Measurements from ENCODE around the gene SPTB.

Gene SPTB

GRCh38 chr14:64784006-64784405 is 95.7 kb downstream of the SPTB start:
- no peak for DNase-seq

DNA sequence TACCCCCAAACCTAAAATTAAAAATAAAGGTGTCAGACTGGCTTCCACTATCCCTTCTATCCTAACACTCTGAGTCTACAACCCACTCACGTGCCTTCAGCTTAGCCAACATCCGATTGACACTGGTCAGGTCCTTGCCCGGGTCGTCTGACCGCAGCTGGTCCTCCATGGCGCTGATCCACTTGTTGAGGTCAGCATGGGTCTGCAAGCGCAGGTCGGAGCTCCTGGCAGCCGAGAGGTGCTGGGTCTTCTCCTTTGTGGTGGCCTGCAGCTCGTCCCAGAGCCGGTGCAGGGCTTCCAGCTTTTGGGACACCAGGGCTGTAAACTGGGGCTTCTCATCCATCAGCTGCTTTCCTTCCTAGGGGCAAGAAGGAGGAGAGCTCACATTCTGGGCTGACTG is 97.5 kb downstream of the SPTB start:
- DNase-seq: no peak

GRCh38 chr14:64779472-64779871 is 100.2 kb downstream of the SPTB start:
- DNase-seq: no peak

GRCh38 chr14:64778104-64778754 is 101.5 kb downstream of the SPTB start:
- no peak for DNase-seq

- no peak for DNase-seq
Measured at GRCh38 chr14:64777461-64777860, 102.2 kb downstream of the SPTB start.

GRCh38 chr14:64775081-64775777 is 104.5 kb downstream of the SPTB start:
- no peak for DNase-seq

DNA sequence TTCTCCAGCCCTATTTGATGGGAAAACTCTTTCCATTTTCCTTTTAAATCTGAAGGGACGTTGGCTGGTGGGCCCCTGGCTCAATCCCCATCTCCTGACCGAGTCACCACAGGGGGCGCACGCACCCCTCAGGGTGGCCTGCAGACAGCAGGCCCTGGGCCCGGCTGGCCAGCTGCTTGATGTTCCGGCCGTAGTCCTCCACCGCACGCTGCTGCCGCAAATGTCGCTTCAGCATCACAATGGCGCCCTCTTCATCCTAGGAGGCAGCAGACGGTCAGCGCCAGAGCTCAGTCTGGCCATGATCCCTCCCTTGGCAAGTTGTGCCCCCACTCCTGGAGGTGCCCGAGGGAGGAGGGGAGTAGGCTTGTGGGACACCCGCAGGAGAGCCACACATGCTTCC is 105.4 kb downstream of the SPTB start:
- DNase-seq: no peak

DNA sequence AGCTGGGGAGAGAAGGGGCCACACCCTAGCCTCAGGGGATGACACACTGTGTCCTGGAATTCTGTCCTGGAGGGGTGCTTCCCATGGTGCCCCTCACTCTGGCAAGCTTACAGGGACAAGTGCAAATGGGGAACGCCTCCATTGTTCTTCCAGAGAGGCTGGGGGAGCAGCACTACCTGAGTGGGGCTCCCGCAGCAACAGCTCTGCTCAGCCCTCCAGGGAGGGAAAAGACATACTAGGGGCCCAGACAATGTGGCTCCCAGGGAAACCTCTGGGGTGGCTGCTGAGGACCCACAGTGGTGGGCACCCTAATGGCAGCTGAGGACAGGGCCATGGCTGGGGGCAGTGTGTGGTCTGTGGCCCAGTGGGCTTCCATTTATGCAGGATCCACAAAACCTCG is 106.1 kb downstream of the SPTB start:
- DNase-seq: no peak

DNA sequence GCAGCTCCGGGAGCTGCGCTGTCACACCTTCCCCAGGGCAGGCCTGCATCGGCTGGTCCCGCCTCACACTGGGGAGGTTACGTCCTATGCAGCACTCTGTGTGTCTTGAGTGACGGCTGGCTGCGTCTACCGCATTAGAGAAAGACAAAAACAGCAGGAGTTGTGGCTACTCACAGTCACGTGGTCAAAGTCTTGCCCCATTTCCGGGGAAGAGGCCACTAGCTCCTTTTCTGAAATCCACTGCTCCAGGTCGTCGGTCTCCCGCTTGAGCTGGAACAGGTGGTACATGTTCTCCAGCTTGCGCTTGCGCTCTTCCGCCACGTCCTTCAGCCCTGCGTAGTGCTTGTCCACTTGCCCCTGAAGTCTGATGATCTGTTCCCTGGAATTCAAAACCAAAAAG is 106.7 kb downstream of the SPTB start:
- no peak for DNase-seq

DNA sequence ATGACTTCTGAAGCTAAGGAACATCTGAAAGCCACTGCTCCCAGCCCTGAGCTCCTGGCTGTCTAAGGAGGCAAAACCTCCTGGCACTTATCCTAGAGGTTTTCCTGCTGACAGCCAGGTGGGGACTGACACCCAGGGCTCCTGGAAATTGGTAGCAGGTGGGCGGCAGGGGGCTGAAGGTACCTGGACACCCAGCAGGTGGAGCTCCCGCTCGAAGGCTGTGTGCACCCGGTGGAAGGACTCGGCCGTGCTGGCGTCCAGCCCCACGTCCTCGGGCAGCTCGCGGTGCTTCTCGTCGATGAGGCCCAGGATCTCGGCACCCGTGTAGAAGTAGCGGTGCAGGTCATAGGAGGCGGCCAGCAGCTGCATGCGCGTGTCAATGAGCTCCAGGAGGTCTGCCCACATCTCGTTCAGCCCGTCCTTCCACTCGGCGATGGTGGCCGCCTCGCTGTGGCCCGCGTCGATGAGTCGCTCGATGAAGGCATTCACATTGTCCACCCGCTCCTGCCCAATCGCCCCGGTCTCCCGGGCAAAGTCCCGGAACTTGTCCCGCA is 107.2 kb downstream of the SPTB start:
- no peak for DNase-seq

DNA sequence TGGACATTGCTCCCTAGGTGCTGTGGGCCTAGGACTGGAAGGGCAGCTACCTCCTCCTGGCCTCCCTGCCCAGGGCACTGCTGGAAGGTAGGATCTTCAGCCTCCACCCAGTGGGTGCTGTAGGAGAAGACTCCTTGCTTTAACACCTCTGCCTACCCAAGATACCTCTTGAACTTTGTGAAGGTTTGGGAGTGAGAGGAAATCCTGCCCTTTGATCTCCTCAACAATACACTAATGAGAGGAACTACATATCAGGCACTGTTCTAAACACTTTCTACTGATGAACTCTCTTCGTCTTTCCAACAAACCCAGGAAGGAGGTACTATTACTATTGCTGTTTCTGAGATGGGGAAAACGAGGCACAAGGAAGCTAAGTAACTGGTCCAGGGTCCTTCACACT is 108.5 kb downstream of the SPTB start:
- no peak for DNase-seq

DNA sequence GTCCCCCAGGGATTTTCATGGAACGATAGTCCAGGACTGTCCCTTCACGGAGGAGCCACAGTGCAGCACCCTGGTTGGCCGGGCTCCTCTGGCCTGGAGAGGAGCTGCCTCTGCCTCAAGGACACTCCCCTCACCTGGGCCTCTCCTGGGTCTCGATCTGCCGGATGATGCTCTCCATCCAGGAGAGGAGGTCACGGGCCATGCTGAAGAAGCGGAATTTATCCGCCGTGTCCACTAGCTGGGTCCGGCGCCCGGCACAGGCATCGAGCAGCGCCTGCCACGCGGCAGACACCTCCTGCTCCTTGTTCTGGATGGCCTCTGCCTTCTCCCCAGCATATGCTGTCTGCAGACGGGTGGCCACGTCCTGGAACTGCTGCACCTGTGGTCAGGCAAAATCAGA is 109.0 kb downstream of the SPTB start:
- no peak for DNase-seq

- no peak for DNase-seq
Measured at GRCh38 chr14:64769096-64770020, 110.3 kb downstream of the SPTB start.

GRCh38 chr14:64768401-64769095 is 111.2 kb downstream of the SPTB start:
- DNase-seq: no peak

GRCh38 chr14:64767215-64767964 is 112.3 kb downstream of the SPTB start:
- DNase-seq: no peak

GRCh38 chr14:64766430-64767151 is 113.1 kb downstream of the SPTB start:
- no peak for DNase-seq

DNA sequence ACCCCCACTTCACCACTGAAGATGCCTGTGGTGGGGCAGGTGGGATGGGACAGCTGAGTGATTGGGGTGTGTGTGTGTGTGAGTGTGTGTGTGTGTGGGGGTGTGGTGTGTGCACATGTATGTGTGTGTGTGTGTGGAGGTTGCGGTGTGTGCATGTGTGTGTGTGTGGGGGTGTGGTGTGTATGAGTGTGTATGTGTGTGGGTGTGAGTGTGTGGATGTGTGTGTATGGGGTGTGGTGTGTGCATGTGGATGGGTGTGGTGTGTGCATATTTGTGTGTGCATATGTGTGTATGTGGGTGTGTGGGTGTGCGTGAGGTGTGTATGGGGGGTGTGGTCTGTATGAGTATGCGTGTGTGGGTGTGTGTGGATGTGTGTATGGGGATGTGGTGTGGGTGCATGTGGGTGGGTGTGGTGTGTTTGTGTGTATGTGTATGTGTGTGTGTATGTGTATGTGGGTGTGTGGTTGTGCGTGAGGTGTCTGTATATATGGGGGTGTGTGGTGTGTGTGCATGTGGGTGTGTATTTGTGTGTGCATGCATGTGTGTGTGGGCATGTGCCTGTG is 113.9 kb downstream of the SPTB start:
- no peak for DNase-seq

- DNase-seq: peak; percentile 27
Measured at GRCh38 chr14:64764641-64765520, 114.8 kb downstream of the SPTB start.

- DNase-seq: peak; percentile 28
Measured at GRCh38 chr14:64763801-64764621, 115.7 kb downstream of the SPTB start.
